ENCODE measurements around the gene NCK2.

The NCK2 gene

DNA sequence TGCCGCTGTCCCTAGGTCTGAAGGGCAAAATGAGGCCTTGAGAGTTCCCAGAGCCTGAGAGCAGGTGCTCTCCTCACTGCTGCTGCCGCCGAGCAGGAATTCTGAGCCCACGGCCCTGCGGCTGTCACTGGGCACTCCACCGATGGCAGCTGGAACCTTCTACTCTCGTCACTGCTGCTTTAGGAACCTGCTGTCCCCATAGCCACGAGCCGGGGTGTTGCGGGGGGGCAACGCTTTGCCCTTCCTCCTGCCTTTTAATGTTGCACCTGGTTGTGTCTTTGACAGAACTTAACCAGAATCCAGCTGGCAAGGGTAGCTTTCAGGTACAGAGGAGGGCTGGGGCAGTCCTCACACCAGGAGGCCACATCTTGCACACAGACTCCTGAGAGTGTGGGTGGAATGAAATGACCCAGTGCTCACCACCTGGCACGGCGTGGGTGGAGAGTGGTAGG, 32.3 kb downstream of the NCK2 start:
- no peak for DNase-seq (ENCODE audit: low read depth, low spot score)
- TF ChIP-seq CTCF (IDR thresholded peaks at IDR 0.05; ENCODE audit: low read depth, low read length) = no peak
- in situ Hi-C loops (cut with HindIII; ENCODE audit: low sequenced_read_pairs) = no loop called here
- no peak overlapping the region for H3K4me3 ChIP-seq (ENCODE audit: low read depth, low read length)

DNA sequence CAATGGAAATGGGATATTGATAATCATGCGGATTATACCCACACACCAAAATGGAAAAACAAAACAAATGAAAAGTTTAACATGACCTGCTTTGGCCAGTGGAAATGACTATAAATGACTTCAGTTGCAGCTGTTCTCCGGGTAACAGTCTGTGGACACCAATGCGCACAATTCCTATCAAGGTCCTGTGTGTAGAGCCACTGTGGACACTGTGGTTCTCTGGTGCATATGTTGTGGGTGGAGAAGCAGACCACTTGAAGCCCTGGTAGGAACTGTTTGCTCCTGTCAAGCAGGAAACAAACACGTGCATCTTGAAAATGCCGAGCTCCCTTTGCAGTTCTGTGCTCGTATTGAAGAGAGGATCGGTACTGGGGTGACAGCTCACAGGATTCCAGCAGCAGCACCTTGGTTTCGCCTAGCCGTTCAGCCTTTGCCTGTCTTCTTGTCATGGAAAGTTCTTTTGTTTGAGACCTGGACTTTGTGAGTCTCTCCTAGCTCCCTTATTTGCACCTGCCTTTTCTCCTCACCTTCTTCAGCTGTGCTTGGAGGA, 32.9 kb downstream of the NCK2 start:
- DNase-seq (ENCODE audit: low read depth, low spot score) = no peak
- no peak overlapping the region for H3K4me3 ChIP-seq (ENCODE audit: low read depth, low read length)
- TF ChIP-seq CTCF (IDR thresholded peaks at IDR 0.05; ENCODE audit: low read depth, low read length) = no peak
- in situ Hi-C loops (cut with HindIII; ENCODE audit: low sequenced_read_pairs) = no loop called here

GRCh38 chr2:105778080-105778607, 33.4 kb downstream of the NCK2 start:
- in situ Hi-C loops (cut with HindIII; ENCODE audit: low sequenced_read_pairs) = no loop called here
- no peak for TF ChIP-seq CTCF (IDR thresholded peaks at IDR 0.05; ENCODE audit: low read depth, low read length)
- no peak overlapping the region for H3K4me3 ChIP-seq (ENCODE audit: low read depth, low read length)
- DNase-seq (ENCODE audit: low read depth, low spot score) = no peak

DNA sequence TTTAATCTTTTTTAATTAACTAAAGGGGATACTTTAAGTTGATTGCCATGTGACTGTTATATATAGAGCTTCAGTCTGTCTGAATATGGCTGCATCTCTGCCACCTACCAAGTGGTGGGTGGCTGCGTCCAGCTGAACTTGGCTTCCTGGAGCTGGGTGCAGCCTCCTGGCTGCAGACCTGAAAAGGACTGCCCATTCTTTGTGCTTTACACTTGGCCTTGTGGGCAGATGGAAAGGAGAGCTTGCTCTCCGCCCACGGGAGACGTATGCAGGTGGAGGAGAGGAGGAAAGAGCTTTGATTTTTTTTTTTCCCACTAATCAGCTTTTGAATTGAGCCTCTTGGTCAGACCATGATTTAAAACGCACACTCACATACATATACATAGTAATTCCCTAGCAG, 34.7 kb downstream of the NCK2 start:
- no peak overlapping the region for H3K4me3 ChIP-seq (ENCODE audit: low read depth, low read length)
- in situ Hi-C loops (cut with HindIII; ENCODE audit: low sequenced_read_pairs) = no loop called here
- no peak for DNase-seq (ENCODE audit: low read depth, low spot score)
- no peak for TF ChIP-seq CTCF (IDR thresholded peaks at IDR 0.05; ENCODE audit: low read depth, low read length)

- H3K4me3 ChIP-seq (ENCODE audit: low read depth, low read length) = no peak overlapping the region
- DNase-seq (ENCODE audit: low read depth, low spot score) = no peak
- in situ Hi-C loops (cut with HindIII; ENCODE audit: low sequenced_read_pairs) = no loop called here
- no peak for TF ChIP-seq CTCF (IDR thresholded peaks at IDR 0.05; ENCODE audit: low read depth, low read length)
These were observed 35.9 kb downstream of the NCK2 start for GRCh38 chr2:105780606-105781005.

DNA sequence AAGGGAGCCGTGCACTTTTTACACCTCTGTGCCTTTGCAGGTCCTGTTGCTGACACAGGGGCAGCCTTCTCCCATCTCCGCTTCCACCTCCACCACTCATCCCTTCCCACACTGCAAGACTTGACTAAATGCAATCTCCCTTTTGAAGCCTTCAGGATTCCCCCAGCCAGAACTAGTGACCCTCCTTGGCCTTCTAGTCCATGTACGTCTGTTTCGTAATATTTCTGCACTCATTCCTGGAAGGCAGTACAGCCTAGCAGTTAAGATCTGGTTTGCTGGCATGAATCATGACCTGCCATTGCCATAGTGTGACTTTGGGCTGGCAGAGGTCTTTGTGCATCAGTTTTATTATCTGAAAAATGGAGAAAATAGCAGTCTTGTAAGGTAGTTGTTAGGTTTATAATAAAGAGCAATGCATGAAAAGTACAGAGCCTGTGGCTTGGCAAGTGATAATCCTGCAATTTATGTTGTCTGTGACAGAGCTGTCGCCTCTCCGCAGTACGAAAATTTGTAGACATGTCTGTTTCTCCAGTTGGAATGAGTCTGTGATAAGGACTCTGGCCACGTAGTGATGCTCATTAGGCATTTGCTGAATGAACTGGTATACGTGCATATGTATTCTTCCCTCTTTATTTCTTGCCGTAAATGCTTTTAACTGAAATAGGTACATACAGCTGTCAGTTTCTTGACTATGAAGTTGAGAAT, 36.7 kb downstream of the NCK2 start:
- no peak overlapping the region for H3K4me3 ChIP-seq (ENCODE audit: low read depth, low read length)
- no peak for TF ChIP-seq CTCF (IDR thresholded peaks at IDR 0.05; ENCODE audit: low read depth, low read length)
- no peak for DNase-seq (ENCODE audit: low read depth, low spot score)
- in situ Hi-C loops (cut with HindIII; ENCODE audit: low sequenced_read_pairs) = no loop called here

All from astrocyte of the spinal cord (primary cell).